ENCODE measurements around the gene LYPD1.

DNA sequence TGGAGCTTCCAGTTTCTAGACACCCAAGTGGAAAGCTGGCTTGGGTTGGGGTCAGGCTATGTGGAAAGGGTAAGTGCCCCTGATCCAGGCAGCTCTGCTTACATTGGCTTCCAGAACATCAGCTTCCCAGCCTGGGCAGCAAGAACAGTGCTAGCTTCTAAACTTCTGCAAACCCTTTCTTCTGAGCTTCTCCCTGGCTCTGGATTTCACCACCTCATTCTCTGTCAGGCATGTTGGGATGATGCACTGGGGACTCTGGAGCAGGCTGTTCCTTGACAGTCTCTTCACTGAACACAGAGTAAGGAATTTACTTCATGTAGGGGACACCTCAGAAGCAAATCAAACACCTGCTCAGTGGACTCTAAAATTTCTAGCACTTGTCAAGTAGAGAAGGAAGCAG, 72.8 kb downstream of the LYPD1 start:
- TF ChIP-seq, protein P1, sequence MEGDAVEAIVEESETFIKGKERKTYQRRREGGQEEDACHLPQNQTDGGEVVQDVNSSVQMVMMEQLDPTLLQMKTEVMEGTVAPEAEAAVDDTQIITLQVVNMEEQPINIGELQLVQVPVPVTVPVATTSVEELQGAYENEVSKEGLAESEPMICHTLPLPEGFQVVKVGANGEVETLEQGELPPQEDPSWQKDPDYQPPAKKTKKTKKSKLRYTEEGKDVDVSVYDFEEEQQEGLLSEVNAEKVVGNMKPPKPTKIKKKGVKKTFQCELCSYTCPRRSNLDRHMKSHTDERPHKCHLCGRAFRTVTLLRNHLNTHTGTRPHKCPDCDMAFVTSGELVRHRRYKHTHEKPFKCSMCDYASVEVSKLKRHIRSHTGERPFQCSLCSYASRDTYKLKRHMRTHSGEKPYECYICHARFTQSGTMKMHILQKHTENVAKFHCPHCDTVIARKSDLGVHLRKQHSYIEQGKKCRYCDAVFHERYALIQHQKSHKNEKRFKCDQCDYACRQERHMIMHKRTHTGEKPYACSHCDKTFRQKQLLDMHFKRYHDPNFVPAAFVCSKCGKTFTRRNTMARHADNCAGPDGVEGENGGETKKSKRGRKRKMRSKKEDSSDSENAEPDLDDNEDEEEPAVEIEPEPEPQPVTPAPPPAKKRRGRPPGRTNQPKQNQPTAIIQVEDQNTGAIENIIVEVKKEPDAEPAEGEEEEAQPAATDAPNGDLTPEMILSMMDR (IDR thresholded peaks at IDR 0.05; ENCODE audit: insufficient read depth, low read depth, low read length), result no peak
- no peak for TF ChIP-seq EZH2 (IDR thresholded peaks at IDR 0.05; ENCODE audit: insufficient read depth, low read length)
